ENCODE measurements around the gene CNN2. TPM values are rescaled to one million over a fixed set of nuclear protein-coding genes. Genes with fewer than 3 reads are reported as not detected.

CNN2 gene
- total RNA-seq, 1 experiment from 2014 or later: 524 TPM

DNA sequence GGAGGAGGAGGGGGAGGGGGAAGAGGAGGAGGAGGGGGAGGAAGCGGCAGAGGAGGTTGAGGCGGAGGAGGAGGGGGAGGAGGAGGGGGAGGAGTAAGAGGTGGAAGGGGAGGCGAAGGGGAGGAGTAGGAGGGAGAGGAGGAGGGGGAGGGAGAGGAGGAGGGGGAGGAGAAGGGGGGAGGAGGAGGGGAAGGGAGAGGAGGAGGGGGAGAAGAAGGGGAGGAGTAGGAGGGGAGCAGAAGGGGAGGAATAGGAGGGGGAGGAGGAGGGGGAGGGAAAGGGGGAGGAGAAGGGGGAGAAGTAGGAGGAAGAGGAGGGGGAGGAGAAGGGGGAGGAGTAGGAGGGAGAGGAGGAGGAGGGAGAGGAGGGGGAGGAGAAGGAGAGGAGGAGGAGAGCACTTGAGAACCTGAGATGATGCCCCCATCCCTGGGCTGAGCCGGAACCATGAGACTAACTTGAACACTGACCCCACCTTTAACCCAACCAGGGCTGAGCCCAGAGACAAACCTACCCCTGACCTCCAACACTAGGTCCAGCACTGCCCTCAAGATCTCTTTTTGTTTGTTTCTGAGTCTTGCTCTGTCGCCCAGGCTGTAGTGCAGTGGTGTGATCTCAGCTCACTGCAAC is 26.1 kb downstream of the CNN2 start:
- Histone ChIP-seq H4K8ac (replicated peaks; ENCODE audit: insufficient read length, low read depth, low read length) (no peak overlapping the region), H3T11ph (ENCODE audit: low read length) (no peak overlapping the region), H2BK15ac (ENCODE audit: low read depth, low read length) (no peak overlapping the region), H2AK5ac (ENCODE audit: insufficient read length, low read length) (no peak overlapping the region), H2BK120ac (ENCODE audit: low read depth, low read length, poor library complexity, severe bottlenecking) (no peak overlapping the region), H3K9ac (ENCODE audit: extremely low read depth, insufficient read length, low read length) (no peak overlapping the region), H3K4me2 (ENCODE audit: insufficient read depth, insufficient read length, low read length) (no peak overlapping the region), H2BK5ac (ENCODE audit: insufficient read length, low read length) (no peak overlapping the region), H3K79me1 (ENCODE audit: insufficient read depth, low read depth, low read length, poor library complexity, severe bottlenecking) (no peaks in the 10 kb centered on the region), H2AFZ (ENCODE audit: low read length) (no peak overlapping the region), H3K79me2 (ENCODE audit: insufficient read depth, low read length) (no peaks in the 10 kb centered on the region), H4K20me1 (ENCODE audit: control insufficient read depth, insufficient read depth, insufficient read length) (no peaks in the 10 kb centered on the region), H4K5ac (ENCODE audit: insufficient read length, low read depth, low read length) (no peak overlapping the region), H3K4me1 (ENCODE audit: insufficient read depth, low read length) (no peaks in the 10 kb centered on the region), H3K27ac (ENCODE audit: insufficient read length, low read depth, low read length) (no peak overlapping the region), H3K14ac (ENCODE audit: insufficient read depth, low read length) (no peak overlapping the region), H3K27me3 (ENCODE audit: insufficient read depth, low read length) (no peaks in the 10 kb centered on the region), H2BK20ac (ENCODE audit: low read depth, low read length, poor library complexity, severe bottlenecking) (no peak overlapping the region), H3K18ac (ENCODE audit: insufficient read length, low read depth, low read length) (no peak overlapping the region), H2BK12ac (ENCODE audit: insufficient read length, low read depth, low read length) (no peak overlapping the region), H3K9me3 (ENCODE audit: control insufficient read depth, low read depth, low read length) (peaks cover 9% of the 10 kb centered on the region), H3K4ac (ENCODE audit: low read depth, low read length) (no peak overlapping the region), H3K23me2 (ENCODE audit: insufficient read length, low read depth, low read length, poor library complexity, severe bottlenecking) (no peaks in the 10 kb centered on the region), H4K91ac (ENCODE audit: insufficient read length, low read depth, low read length) (no peak overlapping the region), H3K23ac (ENCODE audit: insufficient read length, low read depth, low read length) (no peak overlapping the region), H3K56ac (ENCODE audit: insufficient read length, low read depth, low read length) (no peak overlapping the region)
- no peaks in the 10 kb centered on the region for H3K9me3 Mint-ChIP-seq
- no peak for DNase-seq
- TF ChIP-seq, protein P1, sequence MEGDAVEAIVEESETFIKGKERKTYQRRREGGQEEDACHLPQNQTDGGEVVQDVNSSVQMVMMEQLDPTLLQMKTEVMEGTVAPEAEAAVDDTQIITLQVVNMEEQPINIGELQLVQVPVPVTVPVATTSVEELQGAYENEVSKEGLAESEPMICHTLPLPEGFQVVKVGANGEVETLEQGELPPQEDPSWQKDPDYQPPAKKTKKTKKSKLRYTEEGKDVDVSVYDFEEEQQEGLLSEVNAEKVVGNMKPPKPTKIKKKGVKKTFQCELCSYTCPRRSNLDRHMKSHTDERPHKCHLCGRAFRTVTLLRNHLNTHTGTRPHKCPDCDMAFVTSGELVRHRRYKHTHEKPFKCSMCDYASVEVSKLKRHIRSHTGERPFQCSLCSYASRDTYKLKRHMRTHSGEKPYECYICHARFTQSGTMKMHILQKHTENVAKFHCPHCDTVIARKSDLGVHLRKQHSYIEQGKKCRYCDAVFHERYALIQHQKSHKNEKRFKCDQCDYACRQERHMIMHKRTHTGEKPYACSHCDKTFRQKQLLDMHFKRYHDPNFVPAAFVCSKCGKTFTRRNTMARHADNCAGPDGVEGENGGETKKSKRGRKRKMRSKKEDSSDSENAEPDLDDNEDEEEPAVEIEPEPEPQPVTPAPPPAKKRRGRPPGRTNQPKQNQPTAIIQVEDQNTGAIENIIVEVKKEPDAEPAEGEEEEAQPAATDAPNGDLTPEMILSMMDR (conservative IDR thresholded peaks at IDR 0.05): no peak
- no CpG with 5 or more reads among the region's 5 CpGs for WGBS (ENCODE audit: extremely low coverage, insufficient read length, low lambda C conversion rate)
- H3K4me3 Mint-ChIP-seq: peak overlapping the region in 1 of 2 experiments; percentile 24; a peak in 1 of 5 replicates
- peaks cover 2 to 15% of the 10 kb centered on the region in 2 experiments; a peak in 3 of 4 replicates for H3K4me1 Mint-ChIP-seq
- no peaks in the 10 kb centered on the region; the same call in 1 of the 2 replicates for H3K27me3 Mint-ChIP-seq (ENCODE audit: low read depth)
- peaks cover 2 to 16% (median 9%) of the 10 kb centered on the region in 3 experiments; a peak in 4 of 7 replicates for H3K36me3 Mint-ChIP-seq (ENCODE audit: insufficient read depth in 1 of 3, low read depth in 3 of 3)
- peak overlapping the region in 2 of 3 experiments; percentile 62 to 78; a peak in 3 of 7 replicates for H3K27ac Mint-ChIP-seq

Measured in H9 (cell line).